CD4-positive, alpha-beta T cell treated with Interleukin-6 at 100 ng/mL for 8 hours (primary cell): ENCODE measurements around the gene ATE1.
"Not testable (repeated sequence)": the region's sequence is repeated elsewhere in the genome, so short reads cannot be mapped to it uniquely, and the experiment has no call there.

Experiments
- DNase-seq: peaks from one replicate; pipeline ENCODE4 v3.0.0-alpha.2; 2020; ENCODE audit warnings: mixed read lengths, low spot score

The ATE1 gene

GRCh38 chr10:121787169-121787568 lies 140.7 kb downstream of the ATE1 start:
- DNase-seq = no peak

GRCh38 chr10:121783782-121784372 lies 144.0 kb downstream of the ATE1 start:
- no peak for DNase-seq

GRCh38 chr10:121781101-121781500 lies 146.7 kb downstream of the ATE1 start:
- no peak for DNase-seq

- DNase-seq = no peak
Measured at GRCh38 chr10:121774813-121775212, 153.0 kb downstream of the ATE1 start.

GRCh38 chr10:121774404-121774803 lies 153.4 kb downstream of the ATE1 start:
- no peak for DNase-seq

GRCh38 chr10:121772884-121773283 lies 154.9 kb downstream of the ATE1 start:
- DNase-seq = no peak

GRCh38 chr10:121772406-121772805 lies 155.4 kb downstream of the ATE1 start:
- no peak for DNase-seq

- no peak for DNase-seq
Measured at GRCh38 chr10:121771966-121772365, 155.9 kb downstream of the ATE1 start.

- no peak for DNase-seq
Measured at GRCh38 chr10:121766426-121766825, 161.4 kb downstream of the ATE1 start.

GRCh38 chr10:121765204-121765603 lies 162.6 kb downstream of the ATE1 start:
- DNase-seq = no peak

- no peak for DNase-seq
Measured at GRCh38 chr10:121764233-121764942, 163.4 kb downstream of the ATE1 start.

- not testable (repeated sequence) for DNase-seq
Measured at GRCh38 chr10:121757241-121757640, 170.6 kb downstream of the ATE1 start.

- not testable (repeated sequence) for DNase-seq
Measured at GRCh38 chr10:121755496-121755895, 172.3 kb downstream of the ATE1 start.

- DNase-seq = no peak
Measured at GRCh38 chr10:121754666-121755065, 173.2 kb downstream of the ATE1 start.

GRCh38 chr10:121753726-121754476 lies 173.9 kb downstream of the ATE1 start:
- no peak for DNase-seq

GRCh38 chr10:121751191-121751760 lies 176.6 kb downstream of the ATE1 start:
- no peak for DNase-seq

GRCh38 chr10:121747163-121747775 lies 180.6 kb downstream of the ATE1 start:
- no peak for DNase-seq

GRCh38 chr10:121741248-121741792 lies 186.5 kb downstream of the ATE1 start:
- no peak for DNase-seq

- no peak for DNase-seq
Measured at GRCh38 chr10:121740069-121740468, 187.8 kb downstream of the ATE1 start.

- DNase-seq = no peak
Measured at GRCh38 chr10:121739114-121739513, 188.7 kb downstream of the ATE1 start.

GRCh38 chr10:121736315-121737130 lies 191.3 kb downstream of the ATE1 start:
- DNase-seq = no peak
